HCT116 (cell line): ENCODE measurements around the gene FLVCR1.

ENCODE experiments used
- POLR2A ChIP-seq: IDR thresholded peaks from 2 replicates; pipeline ENCODE4 v1.7.0; 2011; ENCODE audit warnings: borderline replicate concordance; ENCODE audit not compliant: insufficient read depth, insufficient read length; ENCODE audit errors: extremely low read depth
- TF ChIP-seq, protein P1 (sequence below): IDR thresholded peaks from 2 replicates; pipeline ENCODE4 v1.6.1; 2012; ENCODE audit warnings: low read depth

DNA sequence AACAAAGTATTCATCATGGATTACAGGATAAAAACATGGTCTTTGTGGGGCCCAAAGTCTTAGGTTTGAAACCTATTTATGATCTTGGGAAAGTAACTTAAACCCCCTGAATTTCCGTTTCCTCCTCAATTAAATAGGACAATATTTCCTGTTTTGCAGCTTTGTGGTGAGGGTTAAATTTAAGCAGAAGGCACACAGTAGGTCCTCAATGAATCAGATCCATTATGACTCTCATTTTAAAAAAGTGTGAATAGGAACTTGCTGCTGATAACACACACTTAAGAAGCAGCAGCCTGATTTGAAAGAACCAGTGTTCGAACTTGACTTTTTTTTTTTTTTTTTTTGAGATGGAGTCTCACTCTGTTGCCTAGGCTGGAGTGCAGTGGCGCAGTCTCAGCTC lies 50.9 kb downstream of the FLVCR1 start:
- TF ChIP-seq POLR2A: no peak
- TF ChIP-seq, protein P1, sequence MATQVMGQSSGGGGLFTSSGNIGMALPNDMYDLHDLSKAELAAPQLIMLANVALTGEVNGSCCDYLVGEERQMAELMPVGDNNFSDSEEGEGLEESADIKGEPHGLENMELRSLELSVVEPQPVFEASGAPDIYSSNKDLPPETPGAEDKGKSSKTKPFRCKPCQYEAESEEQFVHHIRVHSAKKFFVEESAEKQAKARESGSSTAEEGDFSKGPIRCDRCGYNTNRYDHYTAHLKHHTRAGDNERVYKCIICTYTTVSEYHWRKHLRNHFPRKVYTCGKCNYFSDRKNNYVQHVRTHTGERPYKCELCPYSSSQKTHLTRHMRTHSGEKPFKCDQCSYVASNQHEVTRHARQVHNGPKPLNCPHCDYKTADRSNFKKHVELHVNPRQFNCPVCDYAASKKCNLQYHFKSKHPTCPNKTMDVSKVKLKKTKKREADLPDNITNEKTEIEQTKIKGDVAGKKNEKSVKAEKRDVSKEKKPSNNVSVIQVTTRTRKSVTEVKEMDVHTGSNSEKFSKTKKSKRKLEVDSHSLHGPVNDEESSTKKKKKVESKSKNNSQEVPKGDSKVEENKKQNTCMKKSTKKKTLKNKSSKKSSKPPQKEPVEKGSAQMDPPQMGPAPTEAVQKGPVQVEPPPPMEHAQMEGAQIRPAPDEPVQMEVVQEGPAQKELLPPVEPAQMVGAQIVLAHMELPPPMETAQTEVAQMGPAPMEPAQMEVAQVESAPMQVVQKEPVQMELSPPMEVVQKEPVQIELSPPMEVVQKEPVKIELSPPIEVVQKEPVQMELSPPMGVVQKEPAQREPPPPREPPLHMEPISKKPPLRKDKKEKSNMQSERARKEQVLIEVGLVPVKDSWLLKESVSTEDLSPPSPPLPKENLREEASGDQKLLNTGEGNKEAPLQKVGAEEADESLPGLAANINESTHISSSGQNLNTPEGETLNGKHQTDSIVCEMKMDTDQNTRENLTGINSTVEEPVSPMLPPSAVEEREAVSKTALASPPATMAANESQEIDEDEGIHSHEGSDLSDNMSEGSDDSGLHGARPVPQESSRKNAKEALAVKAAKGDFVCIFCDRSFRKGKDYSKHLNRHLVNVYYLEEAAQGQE: no peak
